ENCODE data around the gene POLR2L.

POLR2L gene

GRCh38 chr11:844693-845644 lies 2.6 kb upstream of the POLR2L start:
- no peak for TF ChIP-seq CTCF (IDR thresholded peaks at IDR 0.05; ENCODE audit: low read depth, low read length, missing control alignments)
- no peak overlapping the region for H3K4me3 ChIP-seq (ENCODE audit: low read depth, low read length)
- DNase-seq (ENCODE audit: low read depth) = no peak

- DNase-seq (ENCODE audit: low read depth) = no peak
- TF ChIP-seq CTCF (IDR thresholded peaks at IDR 0.05; ENCODE audit: low read depth, low read length, missing control alignments) = no peak
- H3K4me3 ChIP-seq (ENCODE audit: low read depth, low read length) = no peak overlapping the region
Measured at GRCh38 chr11:843818-844692, 1.7 kb upstream of the POLR2L start.

GRCh38 chr11:843086-843734 lies 881 bp upstream of the POLR2L start:
- DNase-seq (ENCODE audit: low read depth) = no peak
- peak overlapping the region; percentile 98 for H3K4me3 ChIP-seq (ENCODE audit: low read depth, low read length)
- no peak for TF ChIP-seq CTCF (IDR thresholded peaks at IDR 0.05; ENCODE audit: low read depth, low read length, missing control alignments)

- no peak for TF ChIP-seq CTCF (IDR thresholded peaks at IDR 0.05; ENCODE audit: low read depth, low read length, missing control alignments)
- peak overlapping the region; percentile 98 for H3K4me3 ChIP-seq (ENCODE audit: low read depth, low read length)
- no peak for DNase-seq (ENCODE audit: low read depth)
Measured at GRCh38 chr11:841981-842369, 354 bp downstream of the POLR2L start.

GRCh38 chr11:839875-840617 lies 2.3 kb downstream of the POLR2L start:
- DNase-seq (ENCODE audit: low read depth) = no peak
- TF ChIP-seq CTCF (IDR thresholded peaks at IDR 0.05; ENCODE audit: low read depth, low read length, missing control alignments) = peak; percentile 32
- H3K4me3 ChIP-seq (ENCODE audit: low read depth, low read length) = no peak overlapping the region

- DNase-seq (ENCODE audit: low read depth) = no peak
- no peak for TF ChIP-seq CTCF (IDR thresholded peaks at IDR 0.05; ENCODE audit: low read depth, low read length, missing control alignments)
- no peak overlapping the region for H3K4me3 ChIP-seq (ENCODE audit: low read depth, low read length)
Measured at GRCh38 chr11:839280-839623, 3.1 kb downstream of the POLR2L start.
